Retinal pigment epithelial cell (primary cell): ENCODE measurements around the gene RALBP1.

Experiments used
- DNase-seq: peaks from one replicate; pipeline ENCODE4 v3.0.0-alpha.2; 2010; ENCODE audit warnings: low read depth
- H3K4me3 ChIP-seq: 2 replicates; pipeline ENCODE4 v1.5.1; 2011; ENCODE audit warnings: mild to moderate bottlenecking, low read length, control low read depth, moderate library complexity
- CTCF ChIP-seq: conservative IDR thresholded peaks from 2 replicates; pipeline ENCODE4 v1.5.1; 2011; ENCODE audit warnings: low read depth, low read length, control low read depth, inconsistent platforms

RALBP1 gene

DNA sequence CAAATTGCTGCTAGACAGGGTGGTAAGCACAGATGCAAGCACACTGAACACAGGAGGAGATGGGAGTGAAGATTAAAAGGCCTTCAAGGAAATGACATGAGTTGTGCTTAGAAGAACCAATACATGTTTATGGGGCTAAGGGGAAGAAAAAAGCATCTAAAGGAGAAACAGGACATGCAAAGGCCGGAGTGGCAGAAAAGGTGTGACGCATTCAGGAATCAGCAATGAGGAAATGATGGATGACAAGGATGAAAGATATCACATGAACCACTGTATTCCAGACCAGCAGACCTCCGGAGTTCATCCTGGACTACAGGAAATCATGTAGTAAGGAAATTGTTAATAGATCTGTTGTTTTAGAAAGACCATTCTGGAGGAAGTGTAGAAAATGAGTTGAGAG is 96.2 kb downstream of the RALBP1 start:
- no peak overlapping the region for H3K4me3 ChIP-seq
- TF ChIP-seq CTCF, result no peak
- no peak for DNase-seq

DNA sequence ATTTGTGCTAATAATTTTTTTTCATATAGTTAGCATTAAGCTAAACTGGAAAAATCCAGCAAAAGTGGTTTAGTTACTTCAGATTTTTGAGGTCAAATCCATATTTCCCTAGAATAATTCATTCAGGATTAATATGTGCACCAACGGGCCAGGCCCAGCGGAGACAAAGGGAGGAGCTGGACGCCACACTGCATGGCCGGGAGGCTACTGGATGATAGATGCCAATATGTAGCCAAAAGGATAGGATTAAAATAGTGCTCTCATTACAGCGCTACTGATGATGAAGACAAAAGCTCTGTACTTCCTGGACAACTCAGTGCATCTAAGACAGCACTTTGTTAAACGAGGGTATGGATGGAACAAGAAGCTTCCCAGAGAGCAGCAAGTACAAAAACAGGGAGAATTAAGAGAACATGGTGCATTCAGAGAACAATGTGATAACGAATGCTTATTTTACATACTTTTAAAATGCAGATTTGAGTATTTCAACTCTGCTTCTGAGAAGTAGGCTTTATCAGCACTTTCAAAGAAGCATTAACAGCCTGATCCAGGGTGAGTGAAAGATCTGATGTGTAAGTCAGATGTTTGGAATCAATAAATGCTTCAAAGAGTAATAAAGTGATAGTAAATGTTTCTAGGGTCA is 99.3 kb downstream of the RALBP1 start:
- TF ChIP-seq CTCF, result no peak
- no peak for DNase-seq

GRCh38 chr18:9575558-9575957 is 100.2 kb downstream of the RALBP1 start:
- peak; percentile 94 for TF ChIP-seq CTCF
- H3K4me3 ChIP-seq, result no peak overlapping the region
- DNase-seq, result peak; percentile 91

More for the DNA sequence above, 99.3 kb downstream of the RALBP1 start:
- H3K4me3 ChIP-seq, result no peak overlapping the region

- no peak for TF ChIP-seq CTCF
- no peak for DNase-seq
- H3K4me3 ChIP-seq, result no peak overlapping the region
Measured at GRCh38 chr18:9577361-9577760, 102.0 kb downstream of the RALBP1 start.

DNA sequence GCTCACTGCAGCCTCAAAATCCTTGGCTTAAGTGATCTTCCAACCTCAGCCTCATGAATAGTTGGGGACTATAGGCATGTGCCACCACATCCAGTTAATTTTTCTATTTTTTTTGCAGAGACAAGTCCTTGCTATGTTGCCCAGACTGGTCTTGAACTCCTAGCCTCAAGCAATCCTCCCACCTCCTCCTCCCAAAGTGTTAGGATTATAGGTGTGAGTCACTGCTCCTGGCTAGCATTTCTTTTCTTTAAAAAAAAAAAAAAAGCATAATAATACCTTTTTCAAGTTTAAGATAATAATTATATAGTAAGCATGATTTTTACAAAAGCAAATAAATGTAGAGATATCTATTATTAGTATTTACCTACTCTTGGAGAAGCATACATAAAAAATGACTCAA is 103.0 kb downstream of the RALBP1 start:
- H3K4me3 ChIP-seq, result no peak overlapping the region
- TF ChIP-seq CTCF, result no peak
- DNase-seq, result no peak

- no peak for DNase-seq
- no peak overlapping the region for H3K4me3 ChIP-seq
- TF ChIP-seq CTCF, result no peak
Measured at GRCh38 chr18:9581667-9582066, 106.4 kb downstream of the RALBP1 start.

GRCh38 chr18:9586814-9587213 is 111.5 kb downstream of the RALBP1 start:
- TF ChIP-seq CTCF, result no peak

More at GRCh38 chr18:9586814-9587213, 111.5 kb downstream of the RALBP1 start:
- no peak overlapping the region for H3K4me3 ChIP-seq
- DNase-seq, result no peak
